Adrenal gland (tissue), 12 donors: ENCODE measurements around the gene ALDH1A1. TPM values are rescaled to one million over a fixed set of nuclear protein-coding genes. Genes with fewer than 3 reads are reported as not detected.
A peak's percentile ranks its signal among the peaks of the same experiment; 100 is the strongest.

Source experiments
- DNase-seq, 7 donors: peaks; one replicate each; pipeline ENCODE4 v3.0.0-alpha.2; 2019 to 2020
- H3K27ac ChIP-seq, 5 donors: fragments of 200-600 bp; sonication (generic) in 4 of 5; 1 replicate in 3 of 5; 2 replicates in 2 of 5; pipeline versions ENCODE4 v1.5.1 to v1.8.0; 2016 to 2020; ENCODE audit warnings: mild to moderate bottlenecking in 1 of 5
- H3K27me3 ChIP-seq: fragments of 200-600 bp; 2 replicates; pipeline ENCODE4 v1.8.0; 2021
- H3K36me3 ChIP-seq, 2 donors: fragments of 200-600 bp; replicated peaks in 1 of 2; 1 replicate in 1 of 2; 2 replicates in 1 of 2; pipeline versions ENCODE4 v1.5.1 to v1.8.0; 2018 to 2022
- H3K4me1 ChIP-seq, 2 donors: fragments of 200-600 bp; replicated peaks in 1 of 2; 1 replicate in 1 of 2; 2 replicates in 1 of 2; pipeline versions ENCODE4 v1.5.1 to v1.8.0; 2018 to 2021
- H3K4me3 ChIP-seq, 4 donors: fragments of 200-600 bp; sonication (generic) in 3 of 4; one replicate each; pipeline ENCODE4 v1.5.1; 2016 to 2018
- H3K9me3 ChIP-seq, 3 donors: fragments of 200-600 bp; sonication (generic) in 1 of 3; replicated peaks in 1 of 3; 1 replicate in 2 of 3; 2 replicates in 1 of 3; pipeline versions ENCODE4 v1.5.1 to v1.8.0; 2016 to 2021
- POLR2A ChIP-seq, 2 donors: fragments of 450-650 bp; IDR thresholded peaks; one replicate each; pipeline ENCODE4 v1.6.1; 2017; ENCODE audit warnings: antibody characterized with exemption in 2 of 2, mild to moderate bottlenecking in 2 of 2, moderate library complexity in 1 of 2
- WGBS, 4 donors: extraction: QIAGEN DNeasy Blood & Tissue Kit in 2 of 4; methylation state at CpG; one replicate each; pipeline versions ENCODE4 v1.1.5 to v1.1.7; 2013 to 2017; 5-methylcytosine and 5-hydroxymethylcytosine counted together
- intact Hi-C, 2 donors: fragments of 100-400 bp; cut with DNase I; formaldehyde crosslinking; loops; one replicate each; pipeline versions ENCODE4 v1.14.1 to v1.15.0; 2022 to 2023
- polyA plus RNA-seq, 3 donors: library from polyadenylated mRNA; stranded (reverse); fragments of 200-250 nt in 2 of 3; fragments of 350-450 nt in 1 of 3; fragmentation: Illumina TruSeq in 1 of 3; extraction: RNeasy Lipid Tissue Mini Kit (QIAGEN cat#74804) in 1 of 3; gene quantifications; one replicate each; pipeline ENCODE4 v1.2.3, GENCODE V29; 2013 to 2014
- total RNA-seq, 9 donors: library from RNA; depleted of rRNA in 4 of 9; stranded (reverse); fragments of >200 nt in 4 of 9; fragments of 120-200 nt in 1 of 9; fragmentation: NEBNext Ultra II Directional in 1 of 9; extraction: Animal tissue kit (Norgen Biotek cat#: 25700) in 1 of 9; gene quantifications; one replicate each; pipeline versions ENCODE4 v1.1.0 to v1.2.4, GENCODE V29; 2013 to 2023
- TF ChIP-seq, protein P1 (sequence below), 6 experiments: fragments of 450-650 bp in 4 of 6; fragments of 200-600 bp in 2 of 6; sonication (generic) in 1 of 6; IDR thresholded peaks; 1 replicate in 5 of 6; 2 replicates in 1 of 6; pipeline versions ENCODE4 v1.5.1 to v1.8.0; 2016 to 2021; ENCODE audit warnings: antibody characterized with exemption in 6 of 6, mild to moderate bottlenecking in 2 of 6, moderate library complexity in 1 of 6
- donor health status: healthy with polysubstance abuse.
- donor health status: Bipolar disorder and iron deficiency.
- donor health status: DM: yes; HTN: yes; CAD: no.
- donor health status: DM: no; HTN: no; CAD: no.
- donor health status: DM: no; HTN: no; CAD: no.
- donor health status: DM: yes; HTN: yes; CAD: no.

Gene ALDH1A1
- total and polyA plus RNA-seq, 12 donors = 88.7 to 345 (median 186) TPM

DNA sequence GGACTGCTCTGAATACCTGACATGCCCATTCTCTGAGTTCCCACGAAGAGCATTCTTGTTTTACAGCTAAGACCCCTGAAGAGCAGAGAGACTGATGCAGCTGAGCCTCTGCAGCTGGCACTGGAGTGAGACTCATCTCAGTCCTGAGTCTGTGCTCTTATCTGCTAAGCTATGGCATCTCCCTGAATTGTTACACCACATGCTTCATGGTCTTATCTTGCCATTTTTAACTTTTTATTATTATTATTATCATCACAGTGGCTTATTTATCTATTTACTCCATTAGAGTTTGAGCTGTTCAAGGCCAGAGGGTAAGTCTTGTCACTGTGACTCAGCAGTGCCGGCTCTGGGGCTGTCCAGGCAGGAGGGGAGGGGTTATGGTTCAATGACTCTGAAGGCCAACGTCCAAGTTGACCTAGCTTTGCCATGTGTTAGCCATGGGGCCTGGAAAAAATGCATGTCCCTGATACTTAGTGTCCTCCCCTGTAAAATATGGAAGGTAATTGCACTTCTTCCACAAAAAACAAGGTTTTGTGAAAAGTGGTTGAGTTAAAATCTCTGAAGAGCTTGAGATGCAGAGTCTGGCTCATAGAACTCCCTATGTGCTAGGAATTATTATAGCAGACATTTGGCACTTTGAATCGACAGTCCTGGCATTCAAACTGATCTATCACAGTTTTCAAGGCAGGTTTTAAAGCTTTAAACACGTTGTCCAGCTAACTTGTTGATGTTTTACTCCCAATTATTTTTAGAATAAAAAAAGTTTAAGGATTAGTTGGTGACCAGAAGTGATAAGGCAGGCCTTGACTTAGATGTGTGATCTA is 94.6 kb downstream of the ALDH1A1 start:
- no peaks in the 10 kb centered on the region for H3K36me3 ChIP-seq
- H3K4me3 ChIP-seq = no peak overlapping the region
- TF ChIP-seq, protein P1, sequence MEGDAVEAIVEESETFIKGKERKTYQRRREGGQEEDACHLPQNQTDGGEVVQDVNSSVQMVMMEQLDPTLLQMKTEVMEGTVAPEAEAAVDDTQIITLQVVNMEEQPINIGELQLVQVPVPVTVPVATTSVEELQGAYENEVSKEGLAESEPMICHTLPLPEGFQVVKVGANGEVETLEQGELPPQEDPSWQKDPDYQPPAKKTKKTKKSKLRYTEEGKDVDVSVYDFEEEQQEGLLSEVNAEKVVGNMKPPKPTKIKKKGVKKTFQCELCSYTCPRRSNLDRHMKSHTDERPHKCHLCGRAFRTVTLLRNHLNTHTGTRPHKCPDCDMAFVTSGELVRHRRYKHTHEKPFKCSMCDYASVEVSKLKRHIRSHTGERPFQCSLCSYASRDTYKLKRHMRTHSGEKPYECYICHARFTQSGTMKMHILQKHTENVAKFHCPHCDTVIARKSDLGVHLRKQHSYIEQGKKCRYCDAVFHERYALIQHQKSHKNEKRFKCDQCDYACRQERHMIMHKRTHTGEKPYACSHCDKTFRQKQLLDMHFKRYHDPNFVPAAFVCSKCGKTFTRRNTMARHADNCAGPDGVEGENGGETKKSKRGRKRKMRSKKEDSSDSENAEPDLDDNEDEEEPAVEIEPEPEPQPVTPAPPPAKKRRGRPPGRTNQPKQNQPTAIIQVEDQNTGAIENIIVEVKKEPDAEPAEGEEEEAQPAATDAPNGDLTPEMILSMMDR (IDR thresholded peaks at IDR 0.05) = no peak
- TF ChIP-seq POLR2A (IDR thresholded peaks at IDR 0.05) = peak in 1 of 2 donors; percentile 42
- intact Hi-C loops = loop anchor here (10.0 kb wide), 1 partner anchor 226 kb away; no protein-coding TSS in a partner anchor
- H3K4me1 ChIP-seq = peaks cover 15 to 27% of the 10 kb centered on the region in 2 donors
- WGBS, 4 donors = 20 to 29% (median 20%) methylated on average over 5 of the region's 5 CpGs
- H3K9me3 ChIP-seq = peaks cover 0 to 6% (median 0%) of the 10 kb centered on the region in 3 donors
- H3K27ac ChIP-seq = peak overlapping the region; percentile 53 to 86 (median 79)
- peak; percentile 76 to 96 (median 91) for DNase-seq
- no peaks in the 10 kb centered on the region for H3K27me3 ChIP-seq

DNA sequence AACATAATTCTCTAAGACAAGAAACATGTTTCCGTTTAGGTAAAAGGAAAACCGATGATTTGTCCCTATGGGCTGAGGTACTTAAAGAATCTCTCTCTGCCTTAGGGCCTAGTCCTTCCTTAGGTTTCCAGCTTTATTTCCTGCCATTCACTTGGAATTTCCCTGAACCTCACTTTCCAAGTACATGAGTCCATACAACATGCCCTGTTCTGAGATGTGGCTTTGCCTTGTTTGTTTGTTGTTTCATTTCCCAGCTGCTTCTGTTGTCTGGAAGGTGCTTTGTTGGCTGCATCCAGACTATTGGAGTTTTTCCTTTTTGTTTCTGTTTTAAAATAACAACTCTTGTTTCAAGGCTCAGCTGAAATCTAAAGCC is 95.2 kb downstream of the ALDH1A1 start:
- WGBS, 4 donors = 86 to 98% (median 93%) methylated on average over 2 of the region's 2 CpGs
- TF ChIP-seq, protein P1 (IDR thresholded peaks at IDR 0.05) = no peak
- H3K27ac ChIP-seq = peak overlapping the region in 4 of 5 donors; percentile 53 to 82 (median 78)
- H3K4me3 ChIP-seq = peak overlapping the region in 1 of 4 donors; percentile 25
- H3K27me3 ChIP-seq = no peaks in the 10 kb centered on the region
- H3K9me3 ChIP-seq = peaks cover 0 to 6% (median 0%) of the 10 kb centered on the region in 3 donors
- no peaks in the 10 kb centered on the region for H3K36me3 ChIP-seq
- H3K4me1 ChIP-seq = peaks cover 15 to 26% of the 10 kb centered on the region in 2 donors
- no peak for DNase-seq
- intact Hi-C loops = loop anchor here (2.0 to 10.0 kb wide), 2 partner anchors 165 to 227 kb away; no protein-coding TSS in a partner anchor

DNA sequence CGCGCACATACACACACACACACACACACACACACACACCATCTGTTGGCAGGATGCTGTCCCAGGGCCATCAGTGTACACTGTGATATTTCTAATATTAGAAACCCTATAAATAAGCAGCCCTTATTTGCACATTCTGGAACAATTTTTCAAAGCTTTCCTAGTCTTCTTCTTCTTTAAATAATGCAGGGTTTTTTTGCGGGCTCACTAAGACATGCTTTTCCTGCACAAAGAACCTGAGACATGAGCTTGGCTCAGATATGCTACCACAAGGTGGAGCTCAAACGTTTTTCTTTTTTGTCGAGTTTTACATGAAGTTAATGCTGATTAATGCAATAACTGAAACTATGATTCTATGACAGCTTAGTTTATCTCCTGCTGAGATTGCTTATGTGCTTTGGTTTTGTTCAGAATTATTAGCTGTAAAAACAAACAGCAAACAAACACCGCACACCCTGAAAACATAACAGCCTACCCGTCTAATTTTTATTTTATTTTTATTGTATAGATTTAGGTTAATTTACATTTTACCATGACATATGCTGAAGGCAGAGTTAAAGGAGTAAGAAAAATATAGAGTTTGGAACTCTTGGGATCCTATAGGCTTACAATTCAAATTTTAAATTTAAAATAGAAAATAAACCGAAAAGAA is 95.8 kb downstream of the ALDH1A1 start:
- H3K27ac ChIP-seq = peak overlapping the region in 4 of 5 donors; percentile 53 to 82 (median 78)
- peaks cover 15 to 26% of the 10 kb centered on the region in 2 donors for H3K4me1 ChIP-seq
- peak overlapping the region in 1 of 4 donors; percentile 25 for H3K4me3 ChIP-seq
- peak in 6 of 7 donors; percentile 20 to 58 (median 45) for DNase-seq
- intact Hi-C loops = loop anchor here (2.0 to 10.0 kb wide), 2 partner anchors 166 to 228 kb away; no protein-coding TSS in a partner anchor
- TF ChIP-seq POLR2A (IDR thresholded peaks at IDR 0.05) = no peak
- TF ChIP-seq, protein P1 (IDR thresholded peaks at IDR 0.05) = peak; percentile 44 to 78 (median 66)
- peaks cover 0 to 6% (median 0%) of the 10 kb centered on the region in 3 donors for H3K9me3 ChIP-seq
- 44 to 45% (median 45%) methylated on average over 8 of the region's 8 CpGs for WGBS, 4 donors
- H3K36me3 ChIP-seq = no peaks in the 10 kb centered on the region
- H3K27me3 ChIP-seq = no peaks in the 10 kb centered on the region
